GM23338 (cell line): ENCODE measurements around the gene EML4. TPM values are rescaled to one million over a fixed set of nuclear protein-coding genes. Genes with fewer than 3 reads are reported as not detected.

Experiments used
- ATAC-seq: fragments of 200-7000 bp; cut with Tn5 transposase; 3 replicates; pipeline ENCODE4 v1.9.1; 2020
- DNase-seq: peaks from one replicate; pipeline ENCODE4 v3.0.0-alpha.2; 2015; ENCODE audit warnings: low spot score
- H2AFZ ChIP-seq: fragments of 200-600 bp; sonication (generic); 2 replicates; pipeline ENCODE4 v1.8.0; 2016; ENCODE audit warnings: antibody characterized with exemption, mild to moderate bottlenecking, moderate library complexity
- H3F3A ChIP-seq: fragments of 200-600 bp; sonication (generic); replicated peaks from 2 replicates; pipeline ENCODE4 v1.8.0; 2017; ENCODE audit warnings: antibody characterized with exemption, mixed run types, low read depth
- H3K27ac ChIP-seq: fragments of 200-600 bp; sonication (generic); 2 replicates; pipeline ENCODE4 v1.6.1; 2016; ENCODE audit warnings: low read depth
- H3K27me3 ChIP-seq: fragments of 200-600 bp; sonication (generic); 2 replicates; pipeline ENCODE4 v1.8.0; 2016; ENCODE audit warnings: mild to moderate bottlenecking, mixed run types, moderate library complexity; ENCODE audit not compliant: insufficient read depth
- H3K36me3 ChIP-seq: fragments of 200-600 bp; sonication (generic); 2 replicates; pipeline ENCODE4 v1.8.0; 2016; ENCODE audit warnings: mild to moderate bottlenecking; ENCODE audit not compliant: insufficient read depth
- H3K4me1 ChIP-seq: fragments of 200-600 bp; sonication (generic); 2 replicates; pipeline ENCODE4 v1.8.0; 2016; ENCODE audit warnings: mild to moderate bottlenecking, moderate library complexity; ENCODE audit not compliant: insufficient read depth
- H3K4me2 ChIP-seq: fragments of 200-600 bp; sonication (generic); 2 replicates; pipeline ENCODE4 v1.7.1; 2017; ENCODE audit warnings: mixed run types
- H3K4me3 ChIP-seq: fragments of 200-600 bp; sonication (generic); 2 replicates; pipeline ENCODE4 v1.6.1; 2016; ENCODE audit warnings: mixed run types
- H3K79me2 ChIP-seq: fragments of 200-600 bp; sonication (generic); replicated peaks from 2 replicates; pipeline ENCODE4 v1.8.0; 2017; ENCODE audit warnings: mild to moderate bottlenecking; ENCODE audit not compliant: insufficient read depth
- H3K9me2 ChIP-seq: fragments of 200-600 bp; sonication (generic); 2 replicates; pipeline ENCODE4 v1.8.0; 2017; ENCODE audit not compliant: insufficient read depth
- H4K20me1 ChIP-seq: fragments of 200-600 bp; sonication (generic); replicated peaks from 2 replicates; pipeline ENCODE4 v1.8.0; 2017; ENCODE audit warnings: mild to moderate bottlenecking; ENCODE audit not compliant: insufficient read depth
- H3K27ac Mint-ChIP-seq: 2 replicates; pipeline ENCODE4 v1.8.0; 2020; ENCODE audit warnings: inconsistent platforms, mild to moderate bottlenecking, moderate library complexity, mixed read lengths
- H3K27me3 Mint-ChIP-seq: 3 replicates; pipeline ENCODE4 v1.8.0; 2022; ENCODE audit warnings: low read depth, mild to moderate bottlenecking, moderate library complexity, mixed read lengths, inconsistent platforms; ENCODE audit not compliant: insufficient read depth, poor library complexity
- H3K36me3 Mint-ChIP-seq: 3 replicates; pipeline ENCODE4 v1.8.0; 2021; ENCODE audit warnings: low read depth, mild to moderate bottlenecking, inconsistent platforms, moderate library complexity, mixed read lengths
- H3K4me1 Mint-ChIP-seq: 3 replicates; pipeline ENCODE4 v1.8.0; 2020; ENCODE audit warnings: mild to moderate bottlenecking, inconsistent platforms, mixed read lengths
- H3K4me3 Mint-ChIP-seq: 3 replicates; pipeline ENCODE4 v1.8.0; 2021; ENCODE audit warnings: moderate library complexity, mild to moderate bottlenecking, inconsistent platforms, mixed read lengths
- H3K9me3 Mint-ChIP-seq: 3 replicates; pipeline ENCODE4 v1.8.0; 2020; ENCODE audit warnings: moderate library complexity, mild to moderate bottlenecking, inconsistent platforms, mixed read lengths
- CTCF ChIP-seq, 2 experiments: fragments of 200-600 bp in 1 of 2; sonication (generic) in 1 of 2; conservative IDR thresholded peaks; 2 replicates each; pipeline versions ENCODE4 v1.5.1 to v1.6.1; 2016 to 2017; ENCODE audit warnings: antibody characterized with exemption in 2 of 2, low read depth in 2 of 2, mild to moderate bottlenecking in 2 of 2, moderate library complexity in 1 of 2
- EZH2phosphoT487 ChIP-seq: fragments of 200-600 bp; sonication (generic); IDR thresholded peaks from one replicate; pipeline ENCODE4 v1.8.1; 2018; ENCODE audit warnings: antibody characterized with exemption; ENCODE audit not compliant: unreplicated experiment
- NANOG ChIP-seq: IDR thresholded peaks from 2 replicates; pipeline ENCODE4 v1.6.1; 2016; ENCODE audit warnings: antibody characterized with exemption, borderline replicate concordance
- POLR2AphosphoS5 ChIP-seq: IDR thresholded peaks from 2 replicates; pipeline ENCODE4 v1.6.1; 2016; ENCODE audit warnings: antibody characterized with exemption, low read depth
- REST ChIP-seq: IDR thresholded peaks from one replicate; pipeline ENCODE4 v1.6.1; 2018; ENCODE audit warnings: antibody characterized with exemption; ENCODE audit not compliant: unreplicated experiment
- STAT1 ChIP-seq: IDR thresholded peaks from one replicate; pipeline ENCODE4 v1.6.1; 2016; ENCODE audit warnings: antibody characterized with exemption; ENCODE audit not compliant: unreplicated experiment
- ZNF114 ChIP-seq: fragments of 250-450 bp; sonication (Bioruptor Pico); IDR thresholded peaks from 2 replicates; pipeline ENCODE4 v1.5.0; 2020; ENCODE audit warnings: mild to moderate bottlenecking, moderate library complexity
- ZNF331 ChIP-seq: fragments of 250-450 bp; sonication (Bioruptor Pico); IDR thresholded peaks from 2 replicates; pipeline ENCODE4 v1.5.0; 2020; ENCODE audit warnings: low read depth, mild to moderate bottlenecking, moderate library complexity
- ZNF462 ChIP-seq: fragments of 250-450 bp; sonication (Bioruptor Pico); IDR thresholded peaks from 2 replicates; pipeline ENCODE4 v1.5.0; 2020; ENCODE audit warnings: mild to moderate bottlenecking, moderate library complexity
- polyA plus RNA-seq: library from polyadenylated mRNA; unstranded; fragments of >200 nt; fragmentation: Nextera tagmentation; extraction: Ambion mirVana; gene quantifications from 2 replicates; pipeline ENCODE4 v1.2.1, GENCODE V29; 2016
- total RNA-seq: library from RNA; depleted of rRNA; stranded (reverse); fragments of >200 nt; shearing (Covaris generic); gene quantifications from 2 replicates; pipeline ENCODE4 v1.2.3, GENCODE V29; 2014

Gene EML4
- total and polyA plus RNA-seq, 2 experiments from 2014 or later, result 65.3 to 115 TPM

GRCh38 chr2:42207826-42208225, 38.7 kb downstream of the EML4 start (continued):
- TF ChIP-seq REST (no peak), CTCF (conservative IDR thresholded peaks at IDR 0.05; ENCODE audit: low read depth in 2 of 2) (no peak)

- Histone ChIP-seq H3K9me2 (no peaks in the 10 kb centered on the region), H3K4me1 (no peaks in the 10 kb centered on the region; the same call in 1 of the 2 replicates), H3K27me3 (no peaks in the 10 kb centered on the region), H4K20me1 (peaks cover 12% of the 10 kb centered on the region), H3K4me3 (no peak overlapping the region), H3K79me2 (peaks cover 96% of the 10 kb centered on the region), H3K36me3 (no peaks in the 10 kb centered on the region), H3K27ac (no peak overlapping the region), H3F3A (no peaks in the 10 kb centered on the region), H3K4me2 (no peak overlapping the region), H2AFZ (no peak overlapping the region)
- no peak overlapping the region for H3K27ac Mint-ChIP-seq
- H3K27me3 Mint-ChIP-seq, result no peaks in the 10 kb centered on the region
- H3K36me3 Mint-ChIP-seq, result no peaks in the 10 kb centered on the region
- DNase-seq, result no peak
- H3K4me1 Mint-ChIP-seq, result peaks cover 12% of the 10 kb centered on the region
- ATAC-seq, result no peak
- H3K4me3 Mint-ChIP-seq, result no peak overlapping the region
- TF ChIP-seq ZNF462 (CRISPR knock-in tag), result no peak
- no peak for TF ChIP-seq POLR2AphosphoS5
- TF ChIP-seq ZNF114 (CRISPR knock-in tag), result no peak
- TF ChIP-seq EZH2phosphoT487, result no peak
- TF ChIP-seq NANOG, result no peak
- no peak for TF ChIP-seq STAT1
- TF ChIP-seq ZNF331 (CRISPR knock-in tag), result no peak
- no peaks in the 10 kb centered on the region for H3K9me3 Mint-ChIP-seq
Observed at GRCh38 chr2:42210203-42210602, 41.0 kb downstream of the EML4 start.
